HEK293 (cell line): ENCODE data around the gene OR10A5.

ENCODE experiments used
- CTCF ChIA-PET: fragments of 350-600 bp; formaldehyde crosslinking; extraction: SDS; loops from one replicate; lab custom pipeline; 2021; ENCODE audit warnings: antibody characterized with exemption; lab: Yijun Ruan, JAX
- POLR2A ChIA-PET: fragments of 300-600 bp; formaldehyde crosslinking; extraction: SDS; loops from one replicate; lab custom pipeline; 2020; ENCODE audit warnings: antibody characterized with exemption, inconsistent platforms; lab: Yijun Ruan, JAX
- H3K27ac ChIP-seq: fragments of 200-500 bp; sonication (Bioruptor generic); 2 replicates; pipeline ENCODE4 v1.5.1; 2014; ENCODE audit warnings: low read depth, low read length, control low read depth, inconsistent platforms; ENCODE audit errors: extremely low read depth
- H3K36me3 ChIP-seq, 2 experiments: fragments of 200-500 bp in 1 of 2; sonication (Bioruptor generic) in 1 of 2; 1 replicate in 1 of 2; 2 replicates in 1 of 2; pipeline ENCODE4 v1.5.1; 2014 to 2017; ENCODE audit warnings: inconsistent platforms in 2 of 2, low read length in 2 of 2; ENCODE audit not compliant: control insufficient read depth in 2 of 2, insufficient read depth in 1 of 2
- H3K4me1 ChIP-seq: fragments of 200-500 bp; sonication (Bioruptor generic); 2 replicates; pipeline ENCODE4 v1.5.1; 2014; ENCODE audit warnings: mild to moderate bottlenecking, low read length, inconsistent platforms; ENCODE audit not compliant: control insufficient read depth, insufficient read depth
- H3K4me3 ChIP-seq: 2 replicates; pipeline ENCODE4 v1.5.1; 2011; ENCODE audit warnings: low read depth, mild to moderate bottlenecking, control low read depth, low read length, moderate library complexity
- H3K9me3 ChIP-seq: fragments of 200-500 bp; sonication (Bioruptor generic); 2 replicates; pipeline ENCODE4 v1.5.1; 2014; ENCODE audit warnings: low read depth, low read length, inconsistent platforms; ENCODE audit not compliant: control insufficient read depth, insufficient read depth
- GLI2 ChIP-seq: fragments of 450-650 bp; formaldehyde crosslinking; IDR thresholded peaks from 2 replicates; pipeline ENCODE4; 2017; ENCODE audit warnings: missing biosample characterization, missing genetic modification characterization, low read depth, borderline replicate concordance
- GLI4 ChIP-seq: fragments of 450-650 bp; formaldehyde crosslinking; IDR thresholded peaks from 2 replicates; pipeline ENCODE4 v1.5.1; 2016; ENCODE audit warnings: missing biosample characterization, missing genetic modification characterization
- HOXD13 ChIP-seq: sonication (generic); formaldehyde crosslinking; IDR thresholded peaks from 2 replicates; pipeline ENCODE4 v1.8.0; 2022; ENCODE audit warnings: missing genetic modification reagents, borderline replicate concordance
- KLF9 ChIP-seq: fragments of 450-650 bp; formaldehyde crosslinking; IDR thresholded peaks from 2 replicates; pipeline ENCODE4 v1.5.1; 2016; ENCODE audit warnings: missing biosample characterization, missing genetic modification characterization, low read depth
- SETDB1 ChIP-seq: IDR thresholded peaks from one replicate; pipeline ENCODE4 v1.6.1; 2017; ENCODE audit warnings: mild to moderate bottlenecking, low read length, moderate library complexity, mixed read lengths; ENCODE audit not compliant: insufficient read length
- ZBTB17 ChIP-seq: fragments of 450-650 bp; formaldehyde crosslinking; IDR thresholded peaks from 2 replicates; pipeline ENCODE4 v1.5.1; 2016; ENCODE audit warnings: missing biosample characterization, missing genetic modification characterization
- ZNF138 ChIP-seq: fragments of 450-650 bp; formaldehyde crosslinking; IDR thresholded peaks from 2 replicates; pipeline ENCODE4 v1.5.1; 2016; ENCODE audit warnings: missing biosample characterization, missing genetic modification characterization, borderline replicate concordance
- ZNF16 ChIP-seq: fragments of 450-650 bp; formaldehyde crosslinking; IDR thresholded peaks from 2 replicates; pipeline ENCODE4 v1.5.1; 2016; ENCODE audit warnings: low read depth, missing biosample characterization, missing genetic modification characterization
- ZNF169 ChIP-seq: fragments of 450-650 bp; formaldehyde crosslinking; IDR thresholded peaks from 2 replicates; pipeline ENCODE4 v1.5.1; 2016; ENCODE audit warnings: missing biosample characterization, missing genetic modification characterization
- ZNF18 ChIP-seq: fragments of 450-650 bp; formaldehyde crosslinking; IDR thresholded peaks from 2 replicates; pipeline ENCODE4 v1.5.1; 2016; ENCODE audit warnings: missing biosample characterization, missing genetic modification characterization
- ZNF280D ChIP-seq: fragments of 450-650 bp; formaldehyde crosslinking; IDR thresholded peaks from 2 replicates; pipeline ENCODE4 v1.5.1; 2016; ENCODE audit warnings: missing biosample characterization, missing genetic modification characterization
- ZNF37A ChIP-seq: fragments of 450-650 bp; IDR thresholded peaks from 2 replicates; pipeline ENCODE4 v1.5.1; 2018; ENCODE audit warnings: missing biosample characterization, missing genetic modification characterization
- ZNF426 ChIP-seq: fragments of 450-650 bp; formaldehyde crosslinking; IDR thresholded peaks from 2 replicates; pipeline ENCODE4 v1.5.1; 2017; ENCODE audit warnings: missing biosample characterization, missing genetic modification characterization, mild to moderate bottlenecking, inconsistent platforms, moderate library complexity
- ZNF544 ChIP-seq: fragments of 450-650 bp; formaldehyde crosslinking; IDR thresholded peaks from 2 replicates; pipeline ENCODE4 v1.5.0; 2017; ENCODE audit warnings: missing biosample characterization, missing genetic modification characterization
- ZNF549 ChIP-seq: fragments of 450-650 bp; IDR thresholded peaks from 2 replicates; pipeline ENCODE4 v1.5.1; 2018; ENCODE audit warnings: missing biosample characterization, missing genetic modification characterization, mild to moderate bottlenecking, inconsistent platforms, moderate library complexity
- ZNF580 ChIP-seq: fragments of 450-650 bp; formaldehyde crosslinking; IDR thresholded peaks from 2 replicates; pipeline ENCODE4 v1.5.1; 2016; ENCODE audit warnings: missing biosample characterization, missing genetic modification characterization
- ZNF768 ChIP-seq: fragments of 450-650 bp; formaldehyde crosslinking; IDR thresholded peaks from 2 replicates; pipeline ENCODE4 v1.5.1; 2018; ENCODE audit warnings: missing biosample characterization, mild to moderate bottlenecking, missing genetic modification characterization
- ZNF843 ChIP-seq: fragments of 450-650 bp; formaldehyde crosslinking; IDR thresholded peaks from 2 replicates; pipeline ENCODE4 v1.5.1; 2016; ENCODE audit warnings: missing biosample characterization, missing genetic modification characterization
- TF ChIP-seq, protein P1 (sequence below): fragments of 450-650 bp; formaldehyde crosslinking; IDR thresholded peaks from 2 replicates; pipeline ENCODE4 v1.5.1; 2017; ENCODE audit warnings: missing biosample characterization, missing genetic modification characterization

OR10A5 gene

DNA sequence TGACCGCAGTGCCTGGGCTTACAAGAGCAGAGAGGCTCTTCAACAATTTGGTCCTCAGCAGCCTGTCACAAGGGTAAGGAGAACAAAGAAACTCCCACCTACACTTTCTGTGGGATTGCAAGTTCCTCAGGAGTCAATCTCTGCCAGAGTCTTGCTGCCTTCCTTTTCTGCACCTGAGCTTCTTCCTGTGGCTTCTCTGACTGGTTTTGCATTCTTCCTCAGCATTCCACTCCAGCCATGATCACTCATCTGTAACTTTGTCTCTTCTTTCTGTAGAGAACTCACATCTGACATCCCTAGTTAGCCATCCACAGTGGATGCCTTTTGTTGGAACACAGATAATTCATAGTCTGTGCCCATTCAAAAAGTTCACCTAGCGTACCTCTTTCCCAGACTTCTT lies 31.8 kb upstream of the OR10A5 start:
- H3K4me3 ChIP-seq = no peak overlapping the region
- H3K27ac ChIP-seq = no peak overlapping the region
- no peaks in the 10 kb centered on the region for H3K36me3 ChIP-seq
- H3K9me3 ChIP-seq = no peaks in the 10 kb centered on the region
- POLR2A ChIA-PET = no interaction called here
- H3K4me1 ChIP-seq = no peaks in the 10 kb centered on the region
- TF ChIP-seq ZBTB17 (tag by site-specific recombination) = no peak
- TF ChIP-seq, protein P1, sequence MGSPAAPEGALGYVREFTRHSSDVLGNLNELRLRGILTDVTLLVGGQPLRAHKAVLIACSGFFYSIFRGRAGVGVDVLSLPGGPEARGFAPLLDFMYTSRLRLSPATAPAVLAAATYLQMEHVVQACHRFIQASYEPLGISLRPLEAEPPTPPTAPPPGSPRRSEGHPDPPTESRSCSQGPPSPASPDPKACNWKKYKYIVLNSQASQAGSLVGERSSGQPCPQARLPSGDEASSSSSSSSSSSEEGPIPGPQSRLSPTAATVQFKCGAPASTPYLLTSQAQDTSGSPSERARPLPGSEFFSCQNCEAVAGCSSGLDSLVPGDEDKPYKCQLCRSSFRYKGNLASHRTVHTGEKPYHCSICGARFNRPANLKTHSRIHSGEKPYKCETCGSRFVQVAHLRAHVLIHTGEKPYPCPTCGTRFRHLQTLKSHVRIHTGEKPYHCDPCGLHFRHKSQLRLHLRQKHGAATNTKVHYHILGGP (tag by site-specific recombination) = no peak
- TF ChIP-seq ZNF768 = no peak
- no peak for TF ChIP-seq ZNF544
- TF ChIP-seq KLF9 (tag by site-specific recombination) = no peak
- no peak for TF ChIP-seq GLI2 (tag by site-specific recombination)
- TF ChIP-seq HOXD13 = no peak
- no peak for TF ChIP-seq ZNF169 (tag by site-specific recombination)
- TF ChIP-seq ZNF37A (tag by site-specific recombination) = no peak
- TF ChIP-seq GLI4 (tag by site-specific recombination) = no peak
- no peak for TF ChIP-seq SETDB1
- TF ChIP-seq ZNF18 (tag by site-specific recombination) = no peak
- TF ChIP-seq ZNF580 (tag by site-specific recombination) = no peak
- TF ChIP-seq ZNF549 = no peak
- no peak for TF ChIP-seq ZNF280D
- no peak for TF ChIP-seq ZNF426 (tag by site-specific recombination)
- TF ChIP-seq ZNF843 = no peak
- TF ChIP-seq ZNF16 = no peak
- TF ChIP-seq, all 188 proteins: peak for 0
- CTCF ChIA-PET = interaction anchor here (1.8 kb wide), 1 partner anchor 50 kb away, joined by 12 read pairs; the partner anchor contains the start of gene OR10A2

DNA sequence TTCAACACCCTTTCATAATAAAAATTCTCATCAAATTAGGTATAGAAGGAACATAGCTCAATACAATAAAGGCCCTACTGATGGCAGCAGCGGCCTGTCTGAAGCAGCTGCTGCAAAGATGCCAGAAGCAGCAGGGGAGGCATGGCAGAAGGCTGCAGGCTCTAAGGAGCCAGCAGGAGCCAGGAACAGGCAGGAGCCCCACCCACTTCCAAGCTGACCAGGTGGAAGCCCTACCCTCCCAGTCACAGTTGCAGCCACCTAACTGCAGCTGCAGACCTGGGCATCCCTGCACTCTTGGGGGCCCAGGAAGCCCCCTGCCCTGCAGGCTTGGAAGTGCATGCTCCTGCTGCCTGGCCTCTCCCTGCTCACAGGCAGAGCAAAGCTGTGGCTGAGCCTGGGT lies 27.8 kb upstream of the OR10A5 start:
- H3K9me3 ChIP-seq = no peaks in the 10 kb centered on the region
- TF ChIP-seq ZNF138 (tag by site-specific recombination) = no peak
- TF ChIP-seq, all 188 proteins: peak for 0
- Histone ChIP-seq H3K36me3 (no peaks in the 10 kb centered on the region), H3K27ac (no peak overlapping the region), H3K4me3 (no peak overlapping the region), H3K4me1 (no peaks in the 10 kb centered on the region)
- POLR2A ChIA-PET = no interaction called here
- CTCF ChIA-PET = interaction anchor here (0.6 kb wide), 1 partner anchor 112 kb away, joined by 3 read pairs; no protein-coding TSS in a partner anchor
